Esophagus squamous epithelium (tissue), 5 donors: ENCODE results near the gene GNA14. TPM values are rescaled to one million over a fixed set of nuclear protein-coding genes. Genes with fewer than 3 reads are reported as not detected.

Experiments
- DNase-seq: peaks from one replicate; lab custom pipeline; 2025; lab: John Stamatoyannopoulos, UW
- H3K27ac ChIP-seq, 4 donors: fragments of 200-600 bp; sonication (generic); one replicate each; pipeline ENCODE4 v1.5.1; 2016 to 2019; ENCODE audit warnings: mild to moderate bottlenecking in 1 of 4
- H3K27me3 ChIP-seq, 4 donors: fragments of 200-600 bp; sonication (generic); 1 replicate in 3 of 4; 2 replicates in 1 of 4; pipeline versions ENCODE4 v1.5.1 to v1.6.0; 2017 to 2021; ENCODE audit warnings: antibody characterized with exemption in 1 of 4
- H3K36me3 ChIP-seq, 3 donors: fragments of 200-600 bp; sonication (generic); one replicate each; pipeline ENCODE4 v1.5.1; 2016 to 2019
- H3K4me1 ChIP-seq, 3 donors: fragments of 200-600 bp; sonication (generic); one replicate each; pipeline ENCODE4 v1.5.1; 2017 to 2019
- H3K4me3 ChIP-seq, 4 donors: fragments of 200-600 bp; sonication (generic); 1 replicate in 3 of 4; 2 replicates in 1 of 4; pipeline ENCODE4 v1.5.1; 2016 to 2019; ENCODE audit warnings: mild to moderate bottlenecking in 2 of 4, moderate library complexity in 1 of 4
- H3K9me3 ChIP-seq, 3 donors: fragments of 200-600 bp; sonication (generic); one replicate each; pipeline ENCODE4 v1.5.1; 2016 to 2019
- CTCF ChIP-seq, 6 experiments: fragments of 450-650 bp in 4 of 6; fragments of 200-600 bp in 2 of 6; sonication (generic) in 2 of 6; IDR thresholded peaks; one replicate each; pipeline ENCODE4 v1.5.1; 2016 to 2019; ENCODE audit warnings: antibody characterized with exemption in 6 of 6, mild to moderate bottlenecking in 4 of 6, moderate library complexity in 4 of 6
- POLR2A ChIP-seq, 4 donors: fragments of 450-650 bp; IDR thresholded peaks; one replicate each; pipeline ENCODE4 v1.6.1; 2017; ENCODE audit warnings: antibody characterized with exemption in 4 of 4, mild to moderate bottlenecking in 4 of 4, moderate library complexity in 3 of 4
- WGBS, 2 donors: methylation state at CpG; one replicate each; pipeline ENCODE4 v1.1.5; 2018; 5-methylcytosine and 5-hydroxymethylcytosine counted together
- intact Hi-C: fragments of 100-400 bp; cut with DNase I; formaldehyde crosslinking; loops from one replicate; pipeline ENCODE4 v1.15.0; 2022
- total RNA-seq, 4 donors: library from RNA; depleted of rRNA; stranded (reverse); fragments of >200 nt; gene quantifications; one replicate each; pipeline ENCODE4 v1.1.0, GENCODE V29; 2016
- donor health status: DM: yes; HTN: yes; CAD: no.

The GNA14 gene
- total RNA-seq, 4 donors from 2014 or later, result 0.35 to 4.0 (median 2.2) TPM

- intact Hi-C loops, result no loop called here
- DNase-seq, result no peak
- Histone ChIP-seq H3K36me3 (no peaks in the 10 kb centered on the region), H3K4me1 (peaks cover 8 to 35% (median 9%) of the 10 kb centered on the region in 3 donors), H3K9me3 (no peaks in the 10 kb centered on the region), H3K27me3 (peaks cover 0 to 28% (median 0%) of the 10 kb centered on the region in 4 donors), H3K4me3 (no peak overlapping the region), H3K27ac (no peak overlapping the region)
- 65 to 100% methylated on average over 3 of the region's 3 CpGs for WGBS, 2 donors
- TF ChIP-seq POLR2A (IDR thresholded peaks at IDR 0.05) (no peak), CTCF (IDR thresholded peaks at IDR 0.05) (no peak)
Observed at GRCh38 chr9:77651203-77651602, 3.1 kb upstream of the GNA14 start.

GRCh38 chr9:77649109-77649812 is 1.1 kb upstream of the GNA14 start:
- Histone ChIP-seq H3K36me3 (no peaks in the 10 kb centered on the region), H3K27ac (peak overlapping the region in 3 of 4 donors; percentile 60 to 80 (median 66)), H3K27me3 (peaks cover 0 to 31% (median 0%) of the 10 kb centered on the region in 4 donors), H3K4me1 (peaks cover 8 to 49% (median 9%) of the 10 kb centered on the region in 3 donors), H3K9me3 (no peaks in the 10 kb centered on the region), H3K4me3 (peak overlapping the region in 3 of 4 donors; percentile 56 to 74 (median 65))
- TF ChIP-seq CTCF (IDR thresholded peaks at IDR 0.05), result peak in 3 of 6 experiments; percentile 24 to 45 (median 32)
- TF ChIP-seq POLR2A (IDR thresholded peaks at IDR 0.05), result no peak
- intact Hi-C loops, result loop anchor here (5.0 to 10.0 kb wide), 2 partner anchors 152 to 184 kb away; no protein-coding TSS in a partner anchor
- no peak for DNase-seq
- 43 to 61% methylated on average over 9 to 10 of the region's 10 CpGs for WGBS, 2 donors

- Histone ChIP-seq H3K4me1 (peaks cover 8 to 49% (median 9%) of the 10 kb centered on the region in 3 donors), H3K27me3 (peaks cover 0 to 31% (median 0%) of the 10 kb centered on the region in 4 donors), H3K27ac (peak overlapping the region; percentile 25 to 80 (median 63)), H3K36me3 (no peaks in the 10 kb centered on the region), H3K9me3 (no peaks in the 10 kb centered on the region), H3K4me3 (peak overlapping the region; percentile 36 to 74 (median 60))
- WGBS, 2 donors, result 40 to 48% methylated on average over 22 of the region's 83 CpGs
- intact Hi-C loops, result loop anchor here (5.0 to 10.0 kb wide), 2 partner anchors 150 to 183 kb away; no protein-coding TSS in a partner anchor
- no peak for DNase-seq
- TF ChIP-seq CTCF (IDR thresholded peaks at IDR 0.05), result no peak
- TF ChIP-seq POLR2A (IDR thresholded peaks at IDR 0.05), result no peak
Observed at GRCh38 chr9:77647267-77648233, 572 bp downstream of the GNA14 start.

- H3K27ac ChIP-seq, result no peak overlapping the region
- no peak for DNase-seq
- H3K27me3 ChIP-seq, result peaks cover 0 to 27% (median 0%) of the 10 kb centered on the region in 4 donors
- no peaks in the 10 kb centered on the region for H3K9me3 ChIP-seq
- TF ChIP-seq CTCF (IDR thresholded peaks at IDR 0.05), result no peak
- TF ChIP-seq POLR2A (IDR thresholded peaks at IDR 0.05), result no peak
- 91% methylated on average over 5 of the region's 5 CpGs for WGBS, 2 donors
- peaks cover 4 to 39% (median 9%) of the 10 kb centered on the region in 3 donors for H3K4me1 ChIP-seq
- intact Hi-C loops, result loop anchor here (10.0 kb wide), 1 partner anchor 179 kb away; no protein-coding TSS in a partner anchor
- no peaks in the 10 kb centered on the region for H3K36me3 ChIP-seq
- H3K4me3 ChIP-seq, result no peak overlapping the region
Observed at GRCh38 chr9:77643871-77644270, 4.3 kb downstream of the GNA14 start.
